Large intestine (tissue), 12 donors: Measurements from ENCODE around the gene PPP2R5B. TPM values are rescaled to one million over a fixed set of nuclear protein-coding genes. Genes with fewer than 3 reads are reported as not detected.

ENCODE experiments used
- DNase-seq, 2 donors: peaks; one replicate each; pipeline versions ENCODE4 v3.0.0 to v3.0.0-alpha.2; 2013
- H3K27ac ChIP-seq: one replicate; pipeline ENCODE4 v1.5.1; 2013; ENCODE audit warnings: low read length
- H3K27me3 ChIP-seq: 2 replicates; pipeline ENCODE4 v1.6.1; 2013; ENCODE audit warnings: low read length; ENCODE audit not compliant: control insufficient read depth, insufficient read depth
- H3K36me3 ChIP-seq: 2 replicates; pipeline ENCODE4 v1.6.1; 2013; ENCODE audit warnings: low read length; ENCODE audit not compliant: control insufficient read depth, insufficient read depth
- H3K4me1 ChIP-seq: one replicate; pipeline ENCODE4 v1.6.1; 2013; ENCODE audit warnings: low read length; ENCODE audit not compliant: control insufficient read depth, insufficient read depth
- H3K4me3 ChIP-seq: one replicate; pipeline ENCODE4 v1.5.1; 2013; ENCODE audit warnings: low read length
- H3K9me3 ChIP-seq: one replicate; pipeline ENCODE4 v1.6.1; 2013; ENCODE audit warnings: mild to moderate bottlenecking, low read depth, low read length, moderate library complexity; ENCODE audit not compliant: control insufficient read depth
- WGBS: methylation state at CpG from one replicate; pipeline ENCODE4 v1.1.5; 2013; ENCODE audit warnings: low lambda C conversion rate; ENCODE audit not compliant: insufficient coverage; 5-methylcytosine and 5-hydroxymethylcytosine counted together
- long read RNA-seq, 11 donors: transcript quantifications; one replicate each; lab custom pipeline, GENCODE V29; 2026
- polyA plus RNA-seq: library from polyadenylated mRNA; unstranded; fragments of 120-200 nt; gene quantifications from one replicate; pipeline ENCODE4 v1.2.1, GENCODE V29; 2013

The PPP2R5B gene
- 11.6 TPM for polyA plus RNA-seq
- long read RNA-seq, donor 1, partial matches to known transcripts = 0 of 1 reads
- long read RNA-seq, donor 1, other reads (novel, unspliced or antisense) = 0 of 1 reads
- long read RNA-seq, donor 2, partial matches to known transcripts = 8 of 10 reads
- long read RNA-seq, donor 2, other reads (novel, unspliced or antisense) = 0 of 10 reads
- long read RNA-seq, donor 3 = 0 reads
- long read RNA-seq, donor 4 = 0 reads
- long read RNA-seq, donor 5, transcript PPP2R5B-201 (14 exons, 2,745 nt) = major isoform, 5 of 5 reads
- long read RNA-seq, donor 5, partial matches to known transcripts = 0 of 5 reads
- long read RNA-seq, donor 5, other reads (novel, unspliced or antisense) = 0 of 5 reads
- long read RNA-seq, donor 6 = 0 reads
- long read RNA-seq, donor 7, partial matches to known transcripts = 0 of 2 reads
- long read RNA-seq, donor 7, other reads (novel, unspliced or antisense) = 0 of 2 reads
- long read RNA-seq, donor 8, partial matches to known transcripts = 0 of 1 reads
- long read RNA-seq, donor 8, other reads (novel, unspliced or antisense) = 0 of 1 reads
- long read RNA-seq, donor 9, partial matches to known transcripts = 0 of 1 reads
- long read RNA-seq, donor 9, other reads (novel, unspliced or antisense) = 0 of 1 reads
- long read RNA-seq, donor 10, partial matches to known transcripts = 0 of 3 reads
- long read RNA-seq, donor 10, other reads (novel, unspliced or antisense) = 0 of 3 reads
- long read RNA-seq, donor 11, partial matches to known transcripts = 0 of 2 reads
- long read RNA-seq, donor 11, other reads (novel, unspliced or antisense) = 0 of 2 reads

DNA sequence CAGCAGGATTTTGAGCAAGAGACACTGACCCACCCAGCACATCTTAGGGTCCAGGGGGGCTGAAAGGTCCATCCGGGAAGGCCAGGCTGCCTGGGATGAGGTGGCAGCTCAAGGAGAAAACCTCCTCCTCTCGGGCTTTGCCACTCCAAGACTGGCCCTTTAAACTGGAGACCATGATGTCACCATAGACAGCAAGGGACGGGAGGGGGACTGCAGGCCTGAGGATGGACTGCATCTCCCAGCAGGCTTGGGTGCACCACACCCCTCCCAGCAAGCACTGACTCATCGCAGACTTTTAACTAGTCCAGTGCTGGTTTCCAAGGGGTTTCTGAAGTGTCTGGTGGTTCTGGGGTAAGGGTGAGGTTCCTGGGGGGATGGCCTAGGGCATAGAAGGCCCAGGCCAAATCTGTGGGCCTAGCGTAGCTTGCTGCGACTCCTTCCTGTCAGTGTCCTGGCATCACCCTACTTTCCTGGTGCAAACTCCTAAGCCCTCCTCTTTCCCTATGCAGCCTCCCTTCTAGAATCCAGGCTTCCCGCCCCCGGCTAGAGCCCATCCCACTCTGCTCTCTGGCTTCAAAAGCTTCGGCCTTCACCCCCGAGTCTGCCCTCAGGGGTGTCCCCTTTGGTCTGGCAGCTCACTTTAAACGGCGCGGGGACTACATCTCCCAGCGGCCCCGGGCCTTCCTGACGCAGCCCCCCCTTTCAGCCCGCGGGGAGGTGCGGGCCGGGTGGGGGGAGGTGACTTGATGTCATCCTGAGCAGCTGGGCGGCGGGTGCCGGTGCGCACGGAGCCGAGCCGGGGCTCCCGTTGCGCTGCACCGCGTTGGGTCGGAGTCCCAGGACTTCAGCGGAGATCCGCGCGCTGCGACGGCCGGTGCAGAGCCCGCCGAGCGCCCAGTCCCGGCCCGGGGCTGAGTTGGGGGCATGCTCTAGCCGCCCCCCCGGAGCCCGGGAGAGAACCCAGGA, at the start of gene PPP2R5B:
Gene PPP2R5B, plus strand, starts transcription at position 746 of the 966 bp plus-strand sequence. CDS start 1,046 bp downstream, outside the sequence.
- peaks cover 11% of the 10 kb centered on the region for H3K36me3 ChIP-seq
- peak within 1 kb of the TSS; percentile 63 for H3K4me3 ChIP-seq
- H3K27ac ChIP-seq = peak within 1 kb of the TSS; percentile 82
- no CpG with 5 or more reads among the region's 47 CpGs for WGBS
- H3K27me3 ChIP-seq = no peaks in the 10 kb centered on the region
- no peaks in the 10 kb centered on the region for H3K9me3 ChIP-seq
- DNase-seq = peak; percentile 94 to 95
- H3K4me1 ChIP-seq = peaks cover 15% of the 10 kb centered on the region

DNA sequence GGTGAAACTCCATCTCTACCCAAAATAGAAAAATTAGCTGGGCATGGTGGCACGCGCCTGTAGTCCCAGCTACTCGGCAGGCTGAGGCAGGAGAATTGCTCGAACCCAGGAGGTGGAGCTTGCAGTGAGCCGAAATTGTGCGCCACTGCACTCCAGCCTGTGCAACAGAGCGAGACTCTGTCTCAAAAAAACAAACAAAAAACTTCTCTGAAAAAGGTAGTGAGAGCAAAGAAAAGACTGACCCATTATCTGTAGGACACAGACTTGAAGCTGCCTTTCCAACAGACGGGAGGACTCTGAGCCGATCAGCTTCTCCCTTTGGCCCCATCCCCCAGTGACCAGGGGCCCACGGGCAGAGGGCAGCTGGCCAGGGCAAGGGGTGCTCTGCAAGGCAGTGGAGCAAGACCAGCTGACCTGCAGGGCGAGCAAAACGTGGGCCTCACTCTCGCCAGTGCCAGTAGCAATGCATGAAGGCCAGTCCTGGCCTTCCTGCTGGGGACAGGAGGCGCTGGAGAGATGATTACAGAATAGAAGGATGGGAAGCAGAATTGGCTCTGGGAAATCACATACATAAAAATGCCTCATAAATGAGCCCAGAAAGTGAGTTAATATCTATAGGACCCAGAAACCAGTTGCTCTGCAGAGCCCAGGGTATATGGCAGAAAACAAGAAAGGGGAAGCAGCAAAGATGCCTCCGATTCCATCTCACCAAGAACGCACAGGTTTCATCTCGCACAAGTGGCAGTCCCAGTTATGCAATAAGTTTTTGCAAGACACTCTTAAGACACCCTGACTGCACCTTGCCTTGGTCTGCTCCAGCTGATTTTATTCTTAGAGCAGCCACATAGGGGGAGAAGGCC, 48.9 kb upstream of the PPP2R5B start:
- WGBS = no CpG with 5 or more reads among the region's 17 CpGs
- Histone ChIP-seq H3K4me1 (peaks cover 67% of the 10 kb centered on the region), H3K9me3 (no peaks in the 10 kb centered on the region), H3K27ac (peak overlapping the region; percentile 76), H3K27me3 (no peaks in the 10 kb centered on the region), H3K4me3 (peak overlapping the region; percentile 92), H3K36me3 (peaks cover 35% of the 10 kb centered on the region)
- peak in 1 of 2 donors; percentile 53 for DNase-seq

DNA sequence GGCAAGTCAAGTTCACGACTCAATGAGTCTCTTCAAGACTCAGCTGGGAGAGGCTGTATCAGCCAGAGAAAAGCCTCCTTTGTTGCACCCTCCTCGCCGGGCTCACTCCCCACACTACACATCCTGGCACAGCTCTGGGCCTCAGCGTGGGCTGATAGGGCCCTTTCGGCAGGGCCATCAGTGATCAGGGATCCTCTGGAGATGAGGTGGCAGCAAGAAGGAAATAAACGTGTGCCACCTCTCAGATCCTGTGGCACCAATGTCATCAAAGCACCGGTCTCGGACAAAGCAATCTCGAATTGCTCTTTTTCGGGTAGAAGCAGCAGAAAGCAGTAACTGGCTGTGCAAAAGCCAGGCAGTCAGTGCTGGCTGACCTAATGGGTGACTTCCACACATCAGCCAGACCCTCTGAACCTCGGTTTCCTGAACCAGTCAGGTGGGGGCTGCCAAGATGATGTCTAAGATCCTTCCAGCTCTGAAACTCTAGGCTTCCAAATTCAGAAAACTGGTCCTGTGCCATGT, 48.2 kb upstream of the PPP2R5B start:
- no peak for DNase-seq
- WGBS = no CpG with 5 or more reads among the region's 11 CpGs
- no peaks in the 10 kb centered on the region for H3K9me3 ChIP-seq
- peak overlapping the region; percentile 76 for H3K27ac ChIP-seq
- no peaks in the 10 kb centered on the region for H3K27me3 ChIP-seq
- peaks cover 32% of the 10 kb centered on the region for H3K36me3 ChIP-seq
- peaks cover 63% of the 10 kb centered on the region for H3K4me1 ChIP-seq
- H3K4me3 ChIP-seq = peak overlapping the region; percentile 92

DNA sequence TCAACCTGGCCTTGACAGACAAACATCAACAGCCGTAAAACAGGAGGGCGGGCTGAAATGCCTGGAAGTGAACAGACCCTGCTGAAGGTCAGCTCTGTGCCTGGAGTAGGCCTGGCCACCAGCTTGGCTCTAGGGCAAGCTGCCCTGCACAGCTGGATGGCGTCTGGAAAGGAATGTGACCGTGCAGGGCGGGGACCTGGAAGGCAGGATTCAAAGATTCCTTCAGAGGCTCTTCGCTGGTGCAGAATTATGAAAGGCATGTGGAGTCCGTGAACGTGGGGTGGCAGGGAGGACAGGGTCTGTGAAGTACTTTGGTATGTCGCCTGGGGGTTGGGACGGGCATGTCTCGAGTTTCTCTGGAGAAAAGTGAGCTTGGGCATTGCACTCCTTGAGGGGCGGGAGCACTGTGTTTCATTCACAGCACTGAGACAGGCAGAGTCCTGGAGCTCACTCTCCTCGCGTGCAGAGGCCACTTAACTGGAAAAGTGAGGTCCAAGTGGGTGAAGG, 47.6 kb upstream of the PPP2R5B start:
- H3K9me3 ChIP-seq = no peaks in the 10 kb centered on the region
- no peaks in the 10 kb centered on the region for H3K27me3 ChIP-seq
- H3K36me3 ChIP-seq = peaks cover 28% of the 10 kb centered on the region
- H3K27ac ChIP-seq = peak overlapping the region; percentile 76
- WGBS = no CpG with 5 or more reads among the region's 14 CpGs
- H3K4me1 ChIP-seq = peaks cover 57% of the 10 kb centered on the region
- peak overlapping the region; percentile 92 for H3K4me3 ChIP-seq
- DNase-seq = peak in 1 of 2 donors; percentile 47

DNA sequence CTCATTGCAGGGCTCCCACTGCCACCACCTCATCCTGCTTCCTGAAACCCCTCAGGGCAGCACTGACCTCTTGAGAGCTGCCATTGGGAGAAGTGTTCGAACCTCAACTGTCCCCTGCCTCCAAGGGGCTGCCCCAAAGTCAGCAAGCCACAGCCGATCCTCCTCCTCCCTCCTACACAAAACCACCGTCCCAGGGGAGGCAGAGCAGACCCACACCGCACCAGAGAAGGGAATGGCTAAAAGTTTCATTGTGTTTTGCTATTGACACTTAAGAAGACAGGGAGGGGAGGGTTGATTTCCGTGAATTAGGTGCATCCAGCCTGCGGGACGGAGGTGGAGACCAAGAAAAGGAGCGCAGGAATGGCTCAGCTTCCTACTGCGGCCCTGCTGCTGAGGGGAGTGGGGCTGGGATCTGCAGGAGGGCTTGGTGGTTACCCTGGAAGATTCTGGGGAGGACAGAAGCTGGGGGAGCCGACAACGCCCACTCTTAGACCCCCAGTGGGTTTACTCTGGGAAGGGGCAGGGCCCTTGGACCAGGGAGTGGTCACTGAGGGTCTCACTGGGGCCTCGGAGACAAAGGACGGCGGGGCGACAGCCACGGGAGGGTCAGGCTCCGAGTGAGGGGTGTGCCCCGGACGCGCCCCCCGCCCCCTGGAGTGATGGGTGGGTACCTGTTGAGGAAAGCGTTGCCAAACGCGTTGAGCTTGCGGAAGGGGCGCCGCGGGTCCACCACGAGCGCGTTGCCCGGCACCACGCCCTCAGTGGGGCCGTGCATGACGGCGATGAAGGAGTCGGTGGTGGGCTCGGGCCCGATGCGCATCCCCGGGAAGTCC, 46.9 kb upstream of the PPP2R5B start:
- Histone ChIP-seq H3K4me1 (peaks cover 50% of the 10 kb centered on the region), H3K27ac (peak overlapping the region; percentile 76), H3K4me3 (peak overlapping the region; percentile 92), H3K27me3 (no peaks in the 10 kb centered on the region), H3K9me3 (no peaks in the 10 kb centered on the region), H3K36me3 (peaks cover 25% of the 10 kb centered on the region)
- no CpG with 5 or more reads among the region's 41 CpGs for WGBS
- no peak for DNase-seq

DNA sequence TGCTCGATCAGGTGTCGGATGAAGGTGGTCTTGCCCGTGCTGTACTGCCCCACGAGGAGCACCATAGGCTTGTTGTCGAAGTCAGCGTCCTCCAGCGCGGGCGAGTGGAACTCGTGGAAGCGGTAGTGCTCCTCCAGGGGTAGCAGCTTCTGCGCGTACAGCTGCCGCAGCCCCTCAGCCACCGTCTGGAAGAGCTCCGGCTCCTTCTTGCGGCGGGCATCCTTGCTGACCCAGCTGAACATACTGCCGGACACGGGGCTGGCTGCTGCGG, 46.3 kb upstream of the PPP2R5B start:
- H3K36me3 ChIP-seq = peaks cover 20% of the 10 kb centered on the region
- no peaks in the 10 kb centered on the region for H3K27me3 ChIP-seq
- no peak for DNase-seq
- H3K27ac ChIP-seq = peak overlapping the region; percentile 76
- no CpG with 5 or more reads among the region's 21 CpGs for WGBS
- H3K9me3 ChIP-seq = no peaks in the 10 kb centered on the region
- peak overlapping the region; percentile 92 for H3K4me3 ChIP-seq
- peaks cover 46% of the 10 kb centered on the region for H3K4me1 ChIP-seq

DNA sequence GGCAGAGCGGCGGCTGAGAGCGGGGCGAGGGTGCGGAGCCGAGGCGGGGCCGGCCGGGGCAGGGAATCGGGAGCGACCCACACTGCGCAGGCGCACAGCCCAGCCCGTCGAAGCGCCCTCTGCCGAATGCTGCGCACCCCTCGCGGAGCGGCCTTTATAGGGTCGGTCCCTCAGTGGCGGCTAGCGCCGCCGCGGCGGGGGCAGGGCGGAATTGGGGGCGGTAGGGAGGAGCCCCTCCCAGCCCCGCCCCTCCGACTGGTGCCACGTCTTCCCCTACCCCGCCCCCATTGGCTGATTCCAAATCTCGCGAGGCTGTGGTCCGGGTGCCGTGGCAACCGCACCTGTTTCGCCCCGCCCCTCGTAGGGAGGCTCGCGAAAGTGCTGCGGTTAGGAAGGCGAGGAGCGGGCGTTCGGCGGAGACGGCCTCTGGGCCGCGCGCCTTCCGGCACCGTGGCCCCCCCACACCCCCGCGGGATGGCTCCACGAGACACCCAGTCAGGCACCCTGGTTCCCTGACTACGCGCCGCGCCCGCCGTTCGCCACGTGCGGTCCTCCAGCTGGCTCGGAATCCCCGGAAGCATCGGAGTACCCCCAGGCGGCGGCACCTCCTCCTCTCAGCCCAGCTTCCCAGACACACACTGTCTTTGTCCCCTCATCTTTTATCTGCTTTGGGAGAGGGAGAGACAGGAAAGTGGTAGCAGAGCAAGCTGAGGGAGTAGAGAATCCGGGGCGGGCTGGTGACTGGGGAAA, 45.8 kb upstream of the PPP2R5B start, which contains the start of gene EHD1:
Gene EHD1, minus strand, starts transcription at position 128 of the 750 bp plus-strand sequence. CDS start 157 bp downstream, outside the sequence.
- Histone ChIP-seq H3K36me3 (peaks cover 16% of the 10 kb centered on the region), H3K27ac (peak within 1 kb of the TSS; percentile 94), H3K9me3 (no peaks in the 10 kb centered on the region), H3K27me3 (no peaks in the 10 kb centered on the region), H3K4me1 (peaks cover 42% of the 10 kb centered on the region), H3K4me3 (peak within 1 kb of the TSS; percentile 92)
- WGBS = no CpG with 5 or more reads among the region's 75 CpGs
- DNase-seq = peak; percentile 98

DNA sequence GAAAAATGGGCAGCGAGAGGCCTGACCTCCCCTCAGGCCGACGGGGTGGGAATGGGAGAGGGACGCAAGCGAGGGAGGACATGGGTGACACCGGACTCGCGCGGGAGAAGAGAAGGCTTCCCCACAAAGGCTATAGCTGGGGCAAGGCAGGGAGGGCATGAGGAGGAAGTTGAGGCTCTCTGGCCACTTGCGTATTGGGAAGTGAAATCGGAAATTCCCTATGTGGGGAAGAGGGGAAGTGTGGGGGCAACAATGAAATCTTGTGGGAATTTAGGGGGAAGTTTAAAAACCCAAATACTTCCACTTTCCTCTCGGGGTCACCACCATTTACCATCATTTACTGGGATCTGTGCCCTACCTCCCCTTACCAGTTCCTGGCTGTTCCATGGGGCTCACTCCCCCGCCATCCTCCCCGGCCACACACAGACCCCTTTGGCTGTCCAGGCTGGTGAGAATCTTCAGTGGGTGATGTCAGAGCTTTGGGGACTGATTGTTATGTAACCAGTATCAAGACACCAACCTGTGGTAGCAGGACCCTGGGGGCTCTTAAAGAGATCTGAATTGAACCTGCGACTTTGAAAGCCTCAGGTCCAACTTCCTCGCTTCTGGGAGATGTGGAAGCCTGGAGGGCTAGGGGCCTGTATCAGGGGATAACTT, 45.1 kb upstream of the PPP2R5B start:
- no peaks in the 10 kb centered on the region for H3K27me3 ChIP-seq
- peak overlapping the region; percentile 94 for H3K27ac ChIP-seq
- DNase-seq = no peak
- 6% methylated on average over 2 of the region's 16 CpGs for WGBS
- peaks cover 13% of the 10 kb centered on the region for H3K36me3 ChIP-seq
- peaks cover 39% of the 10 kb centered on the region for H3K4me1 ChIP-seq
- H3K9me3 ChIP-seq = no peaks in the 10 kb centered on the region
- H3K4me3 ChIP-seq = peak overlapping the region; percentile 80
